Astrocyte of the hippocampus (primary cell): ENCODE results near the gene IGFALS.

Experiments used
- DNase-seq: peaks from one replicate; pipeline ENCODE4 v3.0.0; 2011; ENCODE audit warnings: low read depth, low spot score

The IGFALS gene

DNA sequence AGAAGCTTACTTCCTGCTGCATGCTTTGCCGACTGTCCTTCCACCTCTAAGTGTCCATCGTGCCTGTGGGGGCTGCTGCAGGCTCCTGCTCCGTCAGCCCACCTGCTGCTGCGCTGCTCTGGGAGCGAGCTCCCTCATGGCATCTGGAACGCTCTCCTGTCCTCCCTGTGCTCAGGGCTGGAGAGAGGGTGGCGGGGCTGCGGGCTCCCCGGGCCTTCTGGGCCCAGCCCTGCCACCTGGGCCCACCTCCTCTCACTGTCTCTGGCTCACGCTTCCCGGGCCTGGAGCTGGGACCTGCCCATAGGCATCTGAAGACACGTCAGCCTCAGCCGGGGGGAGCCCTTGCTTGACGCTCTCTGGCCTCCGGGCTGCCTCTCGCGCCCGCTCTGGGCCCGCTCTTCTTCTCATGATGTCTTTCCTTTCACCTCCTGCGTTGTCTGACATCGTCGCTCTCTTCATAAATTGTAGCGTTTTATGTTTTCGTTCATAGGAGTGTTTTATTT, 49.1 kb downstream of the IGFALS start:
- no peak for DNase-seq

DNA sequence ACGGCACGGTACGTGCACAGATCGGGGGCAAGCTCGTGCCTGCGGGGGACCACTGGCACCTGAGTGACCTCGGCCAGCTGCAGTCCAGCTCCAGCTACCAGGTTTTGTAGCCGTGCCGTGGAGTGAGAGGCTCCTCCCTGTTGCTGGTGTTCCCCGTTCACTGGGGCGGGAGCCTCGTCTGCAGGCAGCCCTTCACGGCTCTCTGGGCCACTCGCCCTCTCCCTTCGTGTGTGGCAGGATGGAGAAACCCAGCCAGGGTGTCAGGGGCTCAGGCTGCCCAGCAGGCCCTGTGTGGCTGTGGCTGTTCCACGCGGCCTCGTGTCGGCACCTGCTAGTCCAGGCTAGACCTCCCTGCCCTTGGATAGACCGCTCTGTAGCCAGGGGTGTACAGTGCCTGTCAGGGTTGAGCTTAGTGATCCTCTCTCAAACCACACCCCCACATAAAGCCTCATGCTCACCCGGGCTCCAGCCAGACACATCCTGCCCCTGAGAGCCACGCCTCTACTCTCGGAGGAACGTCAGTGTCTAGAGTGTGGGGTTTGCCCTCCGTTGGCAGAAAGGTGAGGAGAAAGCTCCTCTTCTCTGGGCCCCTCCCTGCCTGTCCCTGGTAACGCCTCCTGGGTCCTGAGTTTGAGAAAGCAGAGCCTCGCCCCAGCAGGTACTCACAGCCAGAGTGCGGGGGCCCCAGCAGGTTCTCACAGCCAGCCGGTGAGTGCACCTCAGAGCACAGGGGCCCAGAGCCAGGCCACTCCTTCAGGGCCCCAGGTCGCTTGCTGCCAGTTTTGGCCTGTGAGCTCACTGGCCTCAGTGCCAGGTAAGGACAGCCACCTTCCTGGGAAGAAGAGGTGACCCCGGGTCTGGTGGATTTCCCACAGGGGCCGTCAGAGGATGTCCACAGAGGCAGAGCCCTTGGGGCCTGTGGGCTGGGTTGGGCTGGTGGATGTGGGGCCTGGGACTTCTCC, 49.8 kb downstream of the IGFALS start:
- DNase-seq: no peak

DNA sequence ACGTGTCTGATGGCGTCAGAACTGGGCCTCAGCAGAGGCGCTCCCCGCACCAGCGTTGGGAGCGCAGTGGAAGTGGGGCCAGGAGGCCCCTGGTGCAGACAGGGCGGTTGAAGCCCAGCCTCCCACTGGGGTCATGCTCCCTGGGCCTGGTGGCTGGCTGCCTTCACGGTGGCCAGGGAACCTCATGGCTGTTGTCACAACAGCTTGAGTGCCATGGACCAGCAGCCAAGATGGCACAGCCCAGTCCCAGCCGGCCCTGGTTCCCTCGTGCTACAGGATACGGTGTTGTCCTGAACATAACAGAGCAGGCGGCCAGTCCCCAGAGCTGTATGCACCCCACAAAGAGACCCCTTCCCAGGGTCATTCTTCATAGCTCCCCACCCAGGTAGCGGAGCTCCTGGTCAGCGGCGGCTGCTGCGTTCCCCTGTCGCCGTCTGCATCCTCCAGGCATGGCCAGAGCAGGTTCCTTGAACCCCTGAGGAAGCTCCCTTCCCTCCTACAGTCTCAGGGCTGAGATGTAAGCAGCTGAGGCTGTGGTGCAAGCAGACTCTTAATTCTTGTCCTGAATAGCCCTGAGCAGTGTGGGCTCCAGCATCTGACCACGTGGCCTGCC, 51.8 kb downstream of the IGFALS start:
- DNase-seq: no peak

DNA sequence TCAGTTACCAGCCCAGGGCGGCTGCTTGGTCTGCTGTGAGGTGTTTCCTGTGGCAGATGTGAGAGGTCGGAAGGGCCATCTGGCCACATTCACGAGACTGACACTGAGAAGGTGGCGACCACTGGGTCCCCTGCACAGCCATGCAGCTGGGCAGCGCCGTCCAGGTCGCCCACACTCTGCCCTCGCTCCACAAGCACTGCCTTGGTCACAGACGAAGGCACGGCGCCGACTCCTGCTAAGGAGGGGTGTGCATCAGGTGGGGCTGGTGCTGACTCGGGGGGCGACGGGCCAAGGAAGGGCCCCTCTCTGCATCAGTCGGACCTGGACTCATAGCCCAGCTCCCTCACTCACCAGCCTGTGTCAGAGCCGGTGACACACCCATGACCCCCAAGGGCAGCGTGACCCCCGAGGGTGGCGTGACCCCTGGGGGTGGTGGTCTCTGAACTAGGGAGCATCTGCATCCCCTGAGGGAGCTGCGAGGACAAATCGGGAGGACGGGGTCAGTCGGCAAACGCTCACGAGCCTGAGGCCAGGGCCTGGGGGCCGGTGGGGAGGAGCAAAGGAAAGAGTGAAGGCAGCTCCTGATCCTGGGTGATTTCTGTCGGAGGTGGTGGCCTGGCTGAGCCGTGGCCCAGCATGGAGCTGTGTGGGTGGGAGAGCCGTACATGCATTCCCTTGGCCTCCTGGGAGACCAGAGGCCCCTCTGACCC, 52.6 kb downstream of the IGFALS start:
- DNase-seq: no peak
